GM13976 (cell line): ENCODE results near the gene PSMD11.

Experiments
- DNase-seq: peaks from one replicate; pipeline ENCODE4 v3.0.0; 2012; ENCODE audit warnings: low spot score
- in situ Hi-C: fragments of 300-500 bp; cut with MboI; formaldehyde crosslinking; loops from one replicate; pipeline ENCODE4 v1.12.0; 2022; ENCODE audit warnings: low sequenced_read_pairs, mixed read lengths, inconsistent platforms; ENCODE audit not compliant: unreplicated experiment
- TF ChIP-seq, protein P1 (sequence below): IDR thresholded peaks from 2 replicates; pipeline ENCODE4 v1.5.1; 2012; ENCODE audit warnings: borderline replicate concordance, mild to moderate bottlenecking; ENCODE audit not compliant: insufficient read depth; ENCODE audit errors: extremely low read depth, missing control alignments, control extremely low read depth

Gene PSMD11

DNA sequence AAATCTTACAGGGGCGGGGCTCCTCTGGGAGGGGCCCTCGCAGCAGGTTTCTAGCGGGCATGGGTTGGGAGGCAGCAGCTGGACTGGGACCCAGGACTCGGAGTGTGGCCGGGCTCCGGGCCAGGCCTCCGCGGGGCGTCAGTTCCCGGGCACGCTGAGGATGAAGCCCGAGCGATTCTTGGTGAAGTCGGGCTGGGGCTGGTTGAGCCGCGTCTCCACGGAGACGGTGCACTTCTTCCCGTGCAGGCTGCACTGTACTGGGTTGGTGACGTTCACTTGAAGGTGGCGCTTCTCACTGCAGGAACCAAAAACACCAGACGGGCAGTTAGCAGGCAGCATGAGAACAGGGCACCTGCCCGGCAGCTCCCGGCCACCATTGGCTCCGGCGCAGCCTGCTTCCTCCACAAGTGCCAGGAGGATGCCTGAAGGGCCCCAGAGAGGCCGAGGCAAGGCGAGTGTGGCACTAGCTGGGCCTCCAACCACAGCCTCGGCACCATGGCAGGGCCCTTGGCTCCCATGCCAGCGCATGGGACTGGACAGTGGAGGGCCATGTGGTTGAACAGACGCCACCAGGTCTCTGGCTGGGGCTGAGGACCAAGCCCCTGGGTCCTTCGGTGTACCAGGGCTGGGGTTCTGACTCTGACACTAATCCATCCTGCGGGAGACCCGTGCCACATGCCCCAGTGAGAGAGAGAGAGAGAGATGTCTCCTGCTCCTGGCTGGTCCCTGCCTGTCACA is 50.5 kb downstream of the PSMD11 start:
- TF ChIP-seq, protein P1, sequence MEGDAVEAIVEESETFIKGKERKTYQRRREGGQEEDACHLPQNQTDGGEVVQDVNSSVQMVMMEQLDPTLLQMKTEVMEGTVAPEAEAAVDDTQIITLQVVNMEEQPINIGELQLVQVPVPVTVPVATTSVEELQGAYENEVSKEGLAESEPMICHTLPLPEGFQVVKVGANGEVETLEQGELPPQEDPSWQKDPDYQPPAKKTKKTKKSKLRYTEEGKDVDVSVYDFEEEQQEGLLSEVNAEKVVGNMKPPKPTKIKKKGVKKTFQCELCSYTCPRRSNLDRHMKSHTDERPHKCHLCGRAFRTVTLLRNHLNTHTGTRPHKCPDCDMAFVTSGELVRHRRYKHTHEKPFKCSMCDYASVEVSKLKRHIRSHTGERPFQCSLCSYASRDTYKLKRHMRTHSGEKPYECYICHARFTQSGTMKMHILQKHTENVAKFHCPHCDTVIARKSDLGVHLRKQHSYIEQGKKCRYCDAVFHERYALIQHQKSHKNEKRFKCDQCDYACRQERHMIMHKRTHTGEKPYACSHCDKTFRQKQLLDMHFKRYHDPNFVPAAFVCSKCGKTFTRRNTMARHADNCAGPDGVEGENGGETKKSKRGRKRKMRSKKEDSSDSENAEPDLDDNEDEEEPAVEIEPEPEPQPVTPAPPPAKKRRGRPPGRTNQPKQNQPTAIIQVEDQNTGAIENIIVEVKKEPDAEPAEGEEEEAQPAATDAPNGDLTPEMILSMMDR, result no peak
- in situ Hi-C loops, result no loop called here
- DNase-seq, result no peak

DNA sequence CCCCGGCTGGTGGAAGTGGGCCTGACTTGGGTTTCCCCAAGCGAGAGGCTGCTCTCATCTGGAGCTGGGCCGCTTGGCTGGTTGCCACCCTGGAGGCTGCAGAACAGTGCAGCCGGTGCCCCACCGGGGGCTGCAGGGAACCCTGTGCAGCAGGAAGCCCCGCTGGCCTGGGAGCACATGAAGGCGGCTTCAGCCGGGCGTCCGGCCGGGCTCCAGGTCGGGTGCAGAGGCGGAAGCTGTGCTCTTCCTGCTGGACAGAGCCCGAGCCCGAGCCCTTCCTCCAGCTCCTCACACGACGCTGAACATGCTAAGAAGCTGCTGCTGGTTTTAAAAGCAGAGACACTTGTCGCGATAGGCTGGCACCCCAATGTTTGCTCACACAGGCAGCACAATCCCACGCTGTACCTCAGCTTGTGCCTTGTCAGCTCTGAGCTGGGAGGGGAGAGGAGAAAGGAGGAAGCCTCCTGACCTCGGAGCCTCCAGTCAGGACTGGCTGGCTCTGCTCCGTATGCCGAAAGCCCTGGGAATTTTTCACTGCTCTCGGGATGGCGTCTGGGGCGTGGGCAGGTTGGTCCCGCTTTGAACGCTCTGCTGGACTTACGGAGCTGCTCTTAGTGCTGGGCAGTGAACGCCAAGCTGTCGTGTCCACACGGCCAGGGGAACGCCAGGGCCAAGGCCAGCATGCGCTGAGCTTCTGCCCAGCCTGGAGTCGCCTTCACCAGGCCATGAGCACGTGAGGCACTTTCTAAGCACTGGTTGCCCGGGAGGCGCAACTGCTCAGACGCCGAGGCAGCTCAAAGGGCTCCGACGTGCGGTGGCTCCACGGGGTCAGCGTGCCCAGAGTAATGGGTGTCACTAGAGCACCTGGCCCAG is 51.3 kb downstream of the PSMD11 start:
- in situ Hi-C loops, result no loop called here
- no peak for DNase-seq
- TF ChIP-seq, protein P1, result no peak

DNA sequence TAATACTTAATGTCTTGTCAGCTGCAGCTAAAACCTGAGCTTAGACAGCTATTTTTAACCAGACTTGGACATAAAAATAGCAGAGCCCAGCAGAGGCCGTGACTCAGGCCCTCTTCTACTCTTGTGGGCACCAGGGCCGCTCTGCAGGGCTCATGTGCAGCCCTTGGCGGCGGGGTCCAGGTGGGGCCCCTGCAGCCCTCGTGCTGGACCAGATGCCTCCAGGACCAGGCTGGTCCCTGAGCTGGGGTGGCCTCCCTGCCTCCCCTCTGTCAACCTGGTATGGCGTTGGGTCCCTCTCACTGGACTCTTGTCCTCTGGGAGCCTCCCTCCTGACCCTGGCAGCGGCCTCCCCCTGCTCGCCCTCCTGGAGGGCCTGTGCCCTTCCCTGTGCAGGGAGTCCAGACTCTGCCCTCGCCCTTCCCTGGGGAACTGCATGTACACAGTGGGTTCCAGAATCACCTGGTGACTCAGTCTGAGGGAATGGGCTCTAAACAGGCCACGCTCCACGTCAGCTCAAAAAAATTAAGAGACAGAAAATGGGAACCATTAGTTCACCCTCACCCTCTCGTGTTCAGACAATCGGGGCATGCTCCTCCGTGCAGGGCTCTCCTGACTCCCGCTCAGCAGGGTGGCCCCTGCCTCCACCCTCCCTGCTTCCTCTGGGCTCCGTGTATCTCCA is 52.2 kb downstream of the PSMD11 start:
- TF ChIP-seq, protein P1, result no peak
- DNase-seq, result no peak
- in situ Hi-C loops, result no loop called here

DNA sequence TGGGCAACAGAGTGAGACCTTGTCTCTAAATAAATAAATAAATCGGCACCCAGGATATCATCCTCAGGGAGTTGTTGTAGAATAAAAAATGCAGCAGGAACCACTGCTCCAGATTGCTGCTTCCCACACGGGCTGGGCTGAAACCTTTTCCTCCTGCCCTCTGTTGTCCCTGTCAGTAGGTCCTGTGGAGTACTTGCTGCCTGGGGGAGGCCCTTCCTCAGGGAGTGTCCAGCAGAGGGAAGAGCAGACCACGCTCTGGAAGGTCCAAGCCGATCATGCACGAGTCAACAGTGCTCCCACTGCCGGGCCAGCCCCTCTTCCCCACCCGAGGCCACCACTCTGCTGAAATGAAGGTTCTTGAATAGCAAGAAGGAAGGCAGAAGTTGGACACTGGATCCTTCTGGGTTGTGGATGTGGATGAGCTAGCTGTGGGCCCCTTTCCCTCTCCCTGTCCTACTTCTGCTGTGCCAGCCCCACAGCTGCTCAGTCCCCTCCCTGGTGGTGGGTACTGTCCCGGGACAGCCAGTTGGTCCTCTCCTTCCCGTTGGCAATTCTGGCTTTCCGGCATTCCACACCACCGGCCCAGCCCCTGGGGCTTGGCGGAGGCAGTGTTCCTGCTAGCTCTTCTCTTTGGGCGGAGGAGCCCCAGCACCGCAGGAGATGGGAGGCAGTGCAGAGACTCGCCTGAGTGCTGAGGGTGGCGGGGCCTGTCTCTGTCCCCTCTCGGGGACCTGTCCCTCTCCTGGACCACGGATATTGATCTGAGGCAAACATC is 53.3 kb downstream of the PSMD11 start:
- in situ Hi-C loops, result no loop called here
- TF ChIP-seq, protein P1, result no peak
- DNase-seq, result no peak

DNA sequence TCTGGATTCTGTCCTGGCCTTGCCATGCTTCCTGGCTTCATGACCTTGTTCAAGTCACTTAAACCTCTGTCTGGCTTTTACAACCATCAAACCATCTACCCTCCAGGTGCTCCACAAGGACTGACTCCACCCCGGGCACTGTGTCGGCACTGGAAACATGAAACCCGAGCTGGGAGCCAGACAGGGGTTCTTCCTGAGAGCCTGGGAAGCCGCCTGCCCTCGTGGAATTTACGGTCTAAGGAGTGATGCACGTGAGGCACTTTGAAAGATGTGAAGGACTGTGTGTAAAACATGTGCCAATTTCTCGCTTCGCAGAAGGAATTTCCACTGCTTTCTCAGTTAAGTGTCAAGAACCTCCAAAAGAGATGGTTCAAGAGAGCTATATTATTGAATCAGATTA is 54.1 kb downstream of the PSMD11 start:
- no peak for DNase-seq
- in situ Hi-C loops, result no loop called here
- TF ChIP-seq, protein P1, result no peak

DNA sequence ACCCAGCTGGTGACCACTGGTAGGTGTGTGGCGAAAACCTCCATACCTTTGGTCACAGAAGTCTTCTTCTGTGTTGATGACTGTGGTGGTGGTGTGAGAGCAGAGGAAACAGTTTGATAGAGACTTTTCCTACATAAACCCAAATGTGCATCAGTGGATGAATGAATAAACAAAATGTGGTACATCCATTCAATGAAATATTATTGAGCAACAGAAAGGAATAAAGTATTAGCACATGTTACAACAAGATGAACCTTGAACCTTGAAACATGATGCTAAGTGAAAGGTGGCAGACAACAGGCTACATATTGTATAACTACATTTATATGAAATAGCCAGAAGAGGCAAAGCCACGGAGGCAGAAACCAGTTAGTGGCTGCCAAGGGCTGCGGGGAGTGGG is 57.7 kb downstream of the PSMD11 start:
- TF ChIP-seq, protein P1, result no peak
- in situ Hi-C loops, result no loop called here

More for the DNA sequence above, 57.7 kb downstream of the PSMD11 start:
- no peak for DNase-seq
